ENCODE data around the gene CXCL8. TPM values are rescaled to one million over a fixed set of nuclear protein-coding genes. Genes with fewer than 3 reads are reported as not detected.

CXCL8 gene
- total RNA-seq, 1 experiment from 2014 or later, result 477 TPM

- Histone ChIP-seq H3K9me3 (ENCODE audit: low read length) (no peaks in the 10 kb centered on the region), H3K9me2 (replicated peaks; ENCODE audit: low read length) (no peaks in the 10 kb centered on the region), H4K20me1 (ENCODE audit: low read length) (no peaks in the 10 kb centered on the region), H3K27me3 (ENCODE audit: low read length) (no peaks in the 10 kb centered on the region), H3K79me2 (ENCODE audit: low read length) (no peaks in the 10 kb centered on the region), H3K4me1 (ENCODE audit: insufficient read depth, low read length) (peaks cover 70% of the 10 kb centered on the region), H3K36me3 (ENCODE audit: low read depth, low read length) (no peaks in the 10 kb centered on the region), H3F3A (ENCODE audit: low read length, unreplicated experiment) (peaks cover 30% of the 10 kb centered on the region), H3K4me2 (ENCODE audit: low read length) (peak overlapping the region; percentile 35), H3K9ac (ENCODE audit: low read length) (peak overlapping the region; percentile 97), H2AFZ (ENCODE audit: low read length) (no peak overlapping the region), H3K27ac (ENCODE audit: low read length) (peak overlapping the region; percentile 96), H3K4me3 (ENCODE audit: low read length) (no peak overlapping the region)
- ATAC-seq (no peak), DNase-seq (no peak)
- POLR2A ChIA-PET (ENCODE audit: unreplicated experiment), result no interaction called here
- no peak for TF ChIP-seq EZH2 (IDR thresholded peaks at IDR 0.05; ENCODE audit: low read length, unreplicated experiment)
- TF ChIP-seq CTCF (conservative IDR thresholded peaks at IDR 0.05; ENCODE audit: low read depth, low read length), result no peak
- TF ChIP-seq EZH2phosphoT487 (IDR thresholded peaks at IDR 0.05; ENCODE audit: borderline replicate concordance, low read length), result no peak
- CTCF ChIA-PET, result no interaction called here
- BruUV-seq (replicated peaks), result no TSS peak
- intact Hi-C loops (cut with micrococcal nuclease), result no loop called here
Observed at GRCh38 chr4:73703320-73703719, 37.0 kb upstream of the CXCL8 start.

- ATAC-seq (peak; percentile 62), DNase-seq (peak; percentile 100)
- Histone ChIP-seq H3K27ac (ENCODE audit: low read length) (peak overlapping the region; percentile 96), H3K4me3 (ENCODE audit: low read length) (0 out of 2 replicates have a peak overlapping the region, but pooled peaks have one; percentile 6), H3K9ac (ENCODE audit: low read length) (peak overlapping the region; percentile 97), H2AFZ (ENCODE audit: low read length) (no peak overlapping the region), H3K27me3 (ENCODE audit: low read length) (no peaks in the 10 kb centered on the region), H3F3A (ENCODE audit: low read length, unreplicated experiment) (peaks cover 35% of the 10 kb centered on the region), H3K36me3 (ENCODE audit: low read depth, low read length) (no peaks in the 10 kb centered on the region), H4K20me1 (ENCODE audit: low read length) (no peaks in the 10 kb centered on the region), H3K4me1 (ENCODE audit: insufficient read depth, low read length) (peaks cover 80% of the 10 kb centered on the region), H3K9me2 (replicated peaks; ENCODE audit: low read length) (no peaks in the 10 kb centered on the region), H3K4me2 (ENCODE audit: low read length) (peak overlapping the region; percentile 56), H3K9me3 (ENCODE audit: low read length) (no peaks in the 10 kb centered on the region), H3K79me2 (ENCODE audit: low read length) (no peaks in the 10 kb centered on the region)
- TF ChIP-seq CTCF (conservative IDR thresholded peaks at IDR 0.05; ENCODE audit: low read depth, low read length) (no peak), EZH2 (IDR thresholded peaks at IDR 0.05; ENCODE audit: low read length, unreplicated experiment) (no peak)
- BruUV-seq (replicated peaks), result no TSS peak
- CTCF ChIA-PET, result interaction anchor here (0.8 kb wide), 2 partner anchors 22 to 160 kb away, joined by 3 read pairs; no protein-coding TSS in a partner anchor
- intact Hi-C loops (cut with micrococcal nuclease), result loop anchor here (1.0 to 5.0 kb wide), 4 partner anchors 14 to 42 kb away; no protein-coding TSS in a partner anchor
- POLR2A ChIA-PET (ENCODE audit: unreplicated experiment), result interaction anchor here (0.5 to 1.4 kb wide), 6 partner anchors 12 to 474 kb away, joined by 3 to 17 read pairs (median 6); no protein-coding TSS in a partner anchor
Observed at GRCh38 chr4:73704314-73705055, 35.9 kb upstream of the CXCL8 start.

- H3K27ac ChIP-seq (ENCODE audit: low read length), result peak overlapping the region; percentile 96
- peaks cover 85% of the 10 kb centered on the region for H3K4me1 ChIP-seq (ENCODE audit: insufficient read depth, low read length)
- no peak for TF ChIP-seq CTCF (conservative IDR thresholded peaks at IDR 0.05; ENCODE audit: low read depth, low read length)
- POLR2A ChIA-PET (ENCODE audit: unreplicated experiment), result interaction anchor here (0.6 to 1.4 kb wide), 5 partner anchors 12 to 130 kb away, joined by 3 to 17 read pairs (median 8); no protein-coding TSS in a partner anchor
- ATAC-seq (peak; percentile 45), DNase-seq (peak; percentile 92)
- H3K4me3 ChIP-seq (ENCODE audit: low read length), result 0 out of 2 replicates have a peak overlapping the region, but pooled peaks have one; percentile 6
- no peaks in the 10 kb centered on the region for H3K9me3 ChIP-seq (ENCODE audit: low read length)
- CTCF ChIA-PET, result interaction anchor here (0.8 kb wide), 1 partner anchor 22 kb away, joined by 3 read pairs; no protein-coding TSS in a partner anchor
- H3K9ac ChIP-seq (ENCODE audit: low read length), result peak overlapping the region; percentile 97
- peaks cover 35% of the 10 kb centered on the region for H3F3A ChIP-seq (ENCODE audit: low read length, unreplicated experiment)
- H3K4me2 ChIP-seq (ENCODE audit: low read length), result peak overlapping the region; percentile 56
- intact Hi-C loops (cut with micrococcal nuclease), result loop anchor here (2.0 to 5.0 kb wide), 3 partner anchors 14 to 43 kb away; no protein-coding TSS in a partner anchor
- BruUV-seq (replicated peaks), result TSS peak; percentile 61
- no peaks in the 10 kb centered on the region for H4K20me1 ChIP-seq (ENCODE audit: low read length)
- H2AFZ ChIP-seq (ENCODE audit: low read length), result no peak overlapping the region
- H3K9me2 ChIP-seq (replicated peaks; ENCODE audit: low read length), result no peaks in the 10 kb centered on the region
- H3K27me3 ChIP-seq (ENCODE audit: low read length), result no peaks in the 10 kb centered on the region
- no peaks in the 10 kb centered on the region for H3K36me3 ChIP-seq (ENCODE audit: low read depth, low read length)
- no peaks in the 10 kb centered on the region for H3K79me2 ChIP-seq (ENCODE audit: low read length)
Observed at GRCh38 chr4:73705056-73705432, 35.3 kb upstream of the CXCL8 start.
